Testis (tissue), 3 donors: ENCODE measurements around the gene INO80. TPM values are rescaled to one million over a fixed set of nuclear protein-coding genes. Genes with fewer than 3 reads are reported as not detected.
A peak's percentile ranks its signal among the peaks of the same experiment; 100 is the strongest.
"Not testable (repeated sequence)": the region's sequence is repeated elsewhere in the genome, so short reads cannot be mapped to it uniquely, and the experiment has no call there.

Source experiments
- DNase-seq: peaks from one replicate; pipeline ENCODE4 v3.0.0-alpha.2; 2019
- H3K27ac ChIP-seq, 2 donors: fragments of 200-600 bp; sonication (generic); one replicate each; pipeline ENCODE4 v1.5.1; 2019
- H3K27me3 ChIP-seq: fragments of 200-600 bp; sonication (generic); one replicate; pipeline ENCODE4 v1.5.1; 2019
- H3K36me3 ChIP-seq: fragments of 200-600 bp; sonication (generic); one replicate; pipeline ENCODE4 v1.5.1; 2017; ENCODE audit warnings: low read depth; ENCODE audit errors: missing control alignments
- H3K4me1 ChIP-seq: fragments of 200-600 bp; sonication (generic); one replicate; pipeline ENCODE4 v1.5.1; 2019
- H3K4me3 ChIP-seq, 2 donors: fragments of 200-600 bp; sonication (generic); one replicate each; pipeline ENCODE4 v1.5.1; 2017 to 2019
- H3K9me3 ChIP-seq: fragments of 200-600 bp; sonication (generic); one replicate; pipeline ENCODE4 v1.5.1; 2017
- POLR2A ChIP-seq: fragments of 450-650 bp; IDR thresholded peaks from one replicate; pipeline ENCODE4 v1.6.1; 2017; ENCODE audit warnings: antibody characterized with exemption, mild to moderate bottlenecking, moderate library complexity
- WGBS, 2 donors: methylation state at CpG; one replicate each; pipeline ENCODE4 v1.1.5; 2018; 5-methylcytosine and 5-hydroxymethylcytosine counted together
- intact Hi-C: fragments of 100-400 bp; cut with DNase I; formaldehyde crosslinking; loops from one replicate; pipeline ENCODE4 v1.15.1; 2023; ENCODE audit warnings: low total_unique reads
- polyA plus RNA-seq: library from polyadenylated mRNA; stranded (reverse); fragments of 350-450 nt; fragmentation: Illumina TruSeq; extraction: RNeasy Lipid Tissue Mini Kit (QIAGEN cat#74804); gene quantifications from one replicate; pipeline ENCODE4 v1.2.3, GENCODE V29; 2014; ENCODE audit warnings: low read depth, low replicate concordance; ENCODE audit not compliant: insufficient read depth
- total RNA-seq, 2 donors: library from RNA; depleted of rRNA; stranded (reverse); fragments of >200 nt; gene quantifications; one replicate each; pipeline ENCODE4 v1.2.3, GENCODE V29; 2016
- TF ChIP-seq, protein P1 (sequence below), 3 experiments: fragments of 450-650 bp in 2 of 3; fragments of 200-600 bp in 1 of 3; sonication (generic) in 1 of 3; IDR thresholded peaks; one replicate each; pipeline ENCODE4 v1.5.1; 2016 to 2019; ENCODE audit warnings: antibody characterized with exemption in 3 of 3, mild to moderate bottlenecking in 2 of 3, moderate library complexity in 1 of 3

The INO80 gene
- total and polyA plus RNA-seq, 3 donors from 2014 or later = 21.2 to 44.2 (median 43.5) TPM

GRCh38 chr15:40964634-40965033 lies 151.4 kb downstream of the INO80 start:
- Histone ChIP-seq H3K4me1 (peaks cover 9% of the 10 kb centered on the region), H3K36me3 (no peaks in the 10 kb centered on the region), H3K27ac (no peak overlapping the region), H3K4me3 (no peak overlapping the region), H3K27me3 (no peaks in the 10 kb centered on the region), H3K9me3 (no peaks in the 10 kb centered on the region)
- TF ChIP-seq POLR2A = no peak
- TF ChIP-seq, protein P1, sequence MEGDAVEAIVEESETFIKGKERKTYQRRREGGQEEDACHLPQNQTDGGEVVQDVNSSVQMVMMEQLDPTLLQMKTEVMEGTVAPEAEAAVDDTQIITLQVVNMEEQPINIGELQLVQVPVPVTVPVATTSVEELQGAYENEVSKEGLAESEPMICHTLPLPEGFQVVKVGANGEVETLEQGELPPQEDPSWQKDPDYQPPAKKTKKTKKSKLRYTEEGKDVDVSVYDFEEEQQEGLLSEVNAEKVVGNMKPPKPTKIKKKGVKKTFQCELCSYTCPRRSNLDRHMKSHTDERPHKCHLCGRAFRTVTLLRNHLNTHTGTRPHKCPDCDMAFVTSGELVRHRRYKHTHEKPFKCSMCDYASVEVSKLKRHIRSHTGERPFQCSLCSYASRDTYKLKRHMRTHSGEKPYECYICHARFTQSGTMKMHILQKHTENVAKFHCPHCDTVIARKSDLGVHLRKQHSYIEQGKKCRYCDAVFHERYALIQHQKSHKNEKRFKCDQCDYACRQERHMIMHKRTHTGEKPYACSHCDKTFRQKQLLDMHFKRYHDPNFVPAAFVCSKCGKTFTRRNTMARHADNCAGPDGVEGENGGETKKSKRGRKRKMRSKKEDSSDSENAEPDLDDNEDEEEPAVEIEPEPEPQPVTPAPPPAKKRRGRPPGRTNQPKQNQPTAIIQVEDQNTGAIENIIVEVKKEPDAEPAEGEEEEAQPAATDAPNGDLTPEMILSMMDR (IDR thresholded peaks at IDR 0.05) = no peak
- no peak for DNase-seq
- intact Hi-C loops = no loop called here
- WGBS, 2 donors = 89 to 90% methylated on average over 10 to 13 of the region's 13 CpGs

GRCh38 chr15:40964006-40964405 lies 152.1 kb downstream of the INO80 start:
- H3K27ac ChIP-seq = no peak overlapping the region
- peaks cover 9% of the 10 kb centered on the region for H3K4me1 ChIP-seq
- no peaks in the 10 kb centered on the region for H3K36me3 ChIP-seq
- H3K27me3 ChIP-seq = no peaks in the 10 kb centered on the region
- H3K4me3 ChIP-seq = no peak overlapping the region
- H3K9me3 ChIP-seq = no peaks in the 10 kb centered on the region
- 78 to 93% methylated on average over 4 to 8 of the region's 8 CpGs for WGBS, 2 donors
- intact Hi-C loops = no loop called here
- no peak for DNase-seq
- no peak for TF ChIP-seq POLR2A
- TF ChIP-seq, protein P1 (IDR thresholded peaks at IDR 0.05) = no peak

DNA sequence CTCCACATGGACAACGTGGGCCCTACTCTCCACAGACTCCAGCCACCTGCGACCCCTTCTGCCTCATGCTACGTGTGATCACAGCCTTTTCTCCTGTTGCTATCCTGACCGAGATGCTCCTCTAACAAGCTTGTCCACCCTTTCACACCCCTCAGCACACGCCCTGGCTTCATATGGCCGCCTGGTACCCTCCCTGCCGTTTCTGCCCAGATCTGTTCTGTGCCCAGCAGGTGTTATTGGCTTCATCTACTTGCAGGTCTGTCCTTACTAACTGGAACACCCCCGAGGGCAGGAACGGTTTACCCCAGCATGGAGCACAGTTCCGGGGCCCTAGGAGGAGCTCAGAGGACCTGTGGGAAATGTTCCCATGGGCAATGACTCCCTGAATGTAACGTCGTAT lies 152.9 kb downstream of the INO80 start:
- no peak overlapping the region for H3K4me3 ChIP-seq
- no peaks in the 10 kb centered on the region for H3K27me3 ChIP-seq
- H3K4me1 ChIP-seq = peaks cover 9% of the 10 kb centered on the region
- intact Hi-C loops = no loop called here
- H3K36me3 ChIP-seq = no peaks in the 10 kb centered on the region
- H3K9me3 ChIP-seq = no peaks in the 10 kb centered on the region
- H3K27ac ChIP-seq = no peak overlapping the region
- no peak for TF ChIP-seq POLR2A
- TF ChIP-seq, protein P1 (IDR thresholded peaks at IDR 0.05) = no peak
- WGBS, 2 donors = 69 to 83% methylated on average over 12 of the region's 12 CpGs
- no peak for DNase-seq

GRCh38 chr15:40962317-40962716 lies 153.8 kb downstream of the INO80 start:
- H3K27me3 ChIP-seq, H3K36me3 ChIP-seq, H3K9me3 ChIP-seq, H3K4me1 ChIP-seq, H3K27ac ChIP-seq, intact Hi-C loops: not testable (repeated sequence)
- H3K4me3 ChIP-seq = peak overlapping the region in 1 of 2 donors; percentile 23
- peak; percentile 74 for DNase-seq
- 65 to 68% methylated on average over 14 of the region's 14 CpGs for whole genome bisulfite sequencing, 2 donors

- H3K4me3 ChIP-seq = peak overlapping the region in 1 of 2 donors; percentile 10
- H3K4me1 ChIP-seq, DNase-seq, H3K27ac ChIP-seq, intact Hi-C loops, H3K27me3 ChIP-seq, H3K9me3 ChIP-seq, H3K36me3 ChIP-seq: not testable (repeated sequence)
- WGBS, 2 donors = 80% methylated on average over 25 of the region's 25 CpGs; no CpG with 5 or more reads in 1 of the 2 donors
These were observed 154.3 kb downstream of the INO80 start for GRCh38 chr15:40961740-40962139.

DNA sequence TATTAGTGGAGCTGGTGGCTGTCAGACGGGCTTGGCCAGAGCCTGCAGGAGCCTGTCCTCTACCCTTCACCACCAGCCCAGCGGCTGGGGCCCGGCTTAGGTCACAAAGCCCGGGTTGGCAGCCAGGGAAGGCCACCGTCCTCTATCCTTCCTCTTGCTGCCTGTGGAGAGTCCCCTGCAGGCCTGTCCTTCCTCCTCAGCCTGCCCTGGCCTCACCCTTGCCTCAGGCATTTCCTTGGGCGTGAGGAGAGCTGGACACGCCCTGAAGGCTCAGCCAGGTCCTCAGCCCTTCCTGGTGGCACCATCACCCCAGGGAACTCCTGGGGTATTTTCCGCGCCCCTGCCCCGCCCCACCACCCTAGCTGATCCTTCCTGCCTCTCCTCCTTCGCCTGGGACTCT lies 155.2 kb downstream of the INO80 start:
- no peaks in the 10 kb centered on the region for H3K36me3 ChIP-seq
- TF ChIP-seq, protein P1 (IDR thresholded peaks at IDR 0.05) = no peak
- no peak for TF ChIP-seq POLR2A
- H3K9me3 ChIP-seq = no peaks in the 10 kb centered on the region
- no peak for DNase-seq
- WGBS, 2 donors = 74 to 86% methylated on average over 11 of the region's 11 CpGs
- peaks cover 4% of the 10 kb centered on the region for H3K4me1 ChIP-seq
- intact Hi-C loops = no loop called here
- no peak overlapping the region for H3K4me3 ChIP-seq
- no peak overlapping the region for H3K27ac ChIP-seq
- no peaks in the 10 kb centered on the region for H3K27me3 ChIP-seq
